ENCODE data around the gene STEAP2. TPM values are rescaled to one million over a fixed set of nuclear protein-coding genes. Genes with fewer than 3 reads are reported as not detected.

Gene STEAP2
- total and polyA plus RNA-seq, 7 donors: 1.4 to 32.1 (median 22.5) TPM

DNA sequence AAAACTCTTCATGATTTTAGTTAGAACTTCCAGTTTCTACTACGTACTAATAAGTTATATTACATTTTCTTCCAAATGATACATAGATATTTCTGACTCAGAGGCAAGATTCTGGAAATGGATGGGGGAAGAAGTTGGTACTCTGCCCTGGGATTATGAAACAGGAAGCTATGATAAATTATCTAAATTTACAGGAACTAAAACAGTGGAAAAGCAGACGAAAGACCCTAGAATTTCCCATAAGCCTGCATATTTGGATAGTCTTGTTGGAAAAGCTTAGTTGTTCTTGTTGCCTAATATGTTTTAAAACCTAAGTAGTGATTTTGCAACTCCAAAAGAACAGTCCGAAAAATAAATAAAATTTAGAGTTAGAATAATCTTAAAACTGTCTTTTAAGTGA is 55.3 kb downstream of the STEAP2 start:
- Histone ChIP-seq H3K4me1 (no peaks in the 10 kb centered on the region), H3K27me3 (no peaks in the 10 kb centered on the region), H3K4me3 (no peak overlapping the region), H3K9me3 (no peaks in the 10 kb centered on the region), H3K36me3 (peaks cover 0 to 2% (median 0%) of the 10 kb centered on the region in 4 donors), H3K27ac (peak overlapping the region in 3 of 4 donors; percentile 33 to 53 (median 36))
- DNase-seq: no peak
- intact Hi-C loops (cut with DNase I): no loop called here
- peak; percentile 25 to 73 (median 36) for TF ChIP-seq POLR2AphosphoS5 (IDR thresholded peaks at IDR 0.05)
- TF ChIP-seq POLR2A (IDR thresholded peaks at IDR 0.05): no peak
- TF ChIP-seq, protein P1, sequence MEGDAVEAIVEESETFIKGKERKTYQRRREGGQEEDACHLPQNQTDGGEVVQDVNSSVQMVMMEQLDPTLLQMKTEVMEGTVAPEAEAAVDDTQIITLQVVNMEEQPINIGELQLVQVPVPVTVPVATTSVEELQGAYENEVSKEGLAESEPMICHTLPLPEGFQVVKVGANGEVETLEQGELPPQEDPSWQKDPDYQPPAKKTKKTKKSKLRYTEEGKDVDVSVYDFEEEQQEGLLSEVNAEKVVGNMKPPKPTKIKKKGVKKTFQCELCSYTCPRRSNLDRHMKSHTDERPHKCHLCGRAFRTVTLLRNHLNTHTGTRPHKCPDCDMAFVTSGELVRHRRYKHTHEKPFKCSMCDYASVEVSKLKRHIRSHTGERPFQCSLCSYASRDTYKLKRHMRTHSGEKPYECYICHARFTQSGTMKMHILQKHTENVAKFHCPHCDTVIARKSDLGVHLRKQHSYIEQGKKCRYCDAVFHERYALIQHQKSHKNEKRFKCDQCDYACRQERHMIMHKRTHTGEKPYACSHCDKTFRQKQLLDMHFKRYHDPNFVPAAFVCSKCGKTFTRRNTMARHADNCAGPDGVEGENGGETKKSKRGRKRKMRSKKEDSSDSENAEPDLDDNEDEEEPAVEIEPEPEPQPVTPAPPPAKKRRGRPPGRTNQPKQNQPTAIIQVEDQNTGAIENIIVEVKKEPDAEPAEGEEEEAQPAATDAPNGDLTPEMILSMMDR (IDR thresholded peaks at IDR 0.05): no peak
- peak in 3 of 4 donors; percentile 4 to 51 (median 19) for TF ChIP-seq EP300 (IDR thresholded peaks at IDR 0.05)
- 69 to 80% methylated on average over 3 of the region's 3 CpGs for WGBS, 2 donors

DNA sequence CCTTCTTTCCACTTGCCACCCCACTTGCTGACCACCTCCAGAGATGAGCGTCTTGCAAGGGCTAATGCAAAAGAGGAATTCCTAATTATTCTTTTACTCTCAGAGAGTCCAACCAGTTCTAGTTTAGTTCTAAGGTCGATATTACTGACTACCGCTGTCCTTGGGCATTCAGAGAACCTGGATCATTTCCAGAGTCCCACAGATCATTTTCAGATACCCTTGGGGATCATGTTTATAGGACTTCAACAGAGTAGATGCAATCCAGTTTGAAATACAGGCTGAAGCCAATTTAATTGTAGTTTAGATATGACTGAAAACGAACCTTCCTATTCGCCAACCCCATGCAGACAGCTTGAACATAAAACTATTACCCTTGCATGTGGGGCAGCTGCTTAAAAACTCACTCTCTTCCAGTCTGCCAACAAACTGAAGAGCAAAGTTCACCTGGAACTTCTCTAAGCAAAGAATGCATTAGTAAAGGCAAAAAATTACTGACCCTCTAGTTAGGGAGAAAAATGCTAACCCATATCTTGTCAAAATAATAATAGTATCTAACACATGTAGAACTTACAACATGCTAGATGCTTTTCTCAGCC is 55.8 kb downstream of the STEAP2 start:
- intact Hi-C loops (cut with DNase I): no loop called here
- TF ChIP-seq, protein P1 (IDR thresholded peaks at IDR 0.05): no peak
- TF ChIP-seq POLR2AphosphoS5 (IDR thresholded peaks at IDR 0.05) (no peak), EP300 (IDR thresholded peaks at IDR 0.05) (no peak), POLR2A (IDR thresholded peaks at IDR 0.05) (no peak)
- H3K4me3 ChIP-seq: no peak overlapping the region
- no peaks in the 10 kb centered on the region for H3K9me3 ChIP-seq
- H3K4me1 ChIP-seq: no peaks in the 10 kb centered on the region
- peaks cover 0 to 4% (median 0%) of the 10 kb centered on the region in 4 donors for H3K36me3 ChIP-seq
- no peaks in the 10 kb centered on the region for H3K27me3 ChIP-seq
- WGBS, 2 donors: 33 to 78% methylated on average over 5 of the region's 5 CpGs
- H3K27ac ChIP-seq: peak overlapping the region in 3 of 4 donors; percentile 33 to 46 (median 36)
- DNase-seq: no peak

- no peak for DNase-seq
- peaks cover 0 to 4% (median 0%) of the 10 kb centered on the region in 4 donors for H3K36me3 ChIP-seq
- H3K27ac ChIP-seq: no peak overlapping the region
- H3K9me3 ChIP-seq: no peaks in the 10 kb centered on the region
- 8 to 74% methylated on average over 1 of the region's 1 CpG for WGBS, 2 donors
- intact Hi-C loops (cut with DNase I): no loop called here
- H3K27me3 ChIP-seq: no peaks in the 10 kb centered on the region
- H3K4me3 ChIP-seq: no peak overlapping the region
- TF ChIP-seq POLR2A (IDR thresholded peaks at IDR 0.05) (no peak), EP300 (IDR thresholded peaks at IDR 0.05) (no peak), POLR2AphosphoS5 (IDR thresholded peaks at IDR 0.05) (no peak)
- TF ChIP-seq, protein P1 (IDR thresholded peaks at IDR 0.05): no peak
- no peaks in the 10 kb centered on the region for H3K4me1 ChIP-seq
Observed at GRCh38 chr7:90269163-90269562, 57.6 kb downstream of the STEAP2 start.

DNA sequence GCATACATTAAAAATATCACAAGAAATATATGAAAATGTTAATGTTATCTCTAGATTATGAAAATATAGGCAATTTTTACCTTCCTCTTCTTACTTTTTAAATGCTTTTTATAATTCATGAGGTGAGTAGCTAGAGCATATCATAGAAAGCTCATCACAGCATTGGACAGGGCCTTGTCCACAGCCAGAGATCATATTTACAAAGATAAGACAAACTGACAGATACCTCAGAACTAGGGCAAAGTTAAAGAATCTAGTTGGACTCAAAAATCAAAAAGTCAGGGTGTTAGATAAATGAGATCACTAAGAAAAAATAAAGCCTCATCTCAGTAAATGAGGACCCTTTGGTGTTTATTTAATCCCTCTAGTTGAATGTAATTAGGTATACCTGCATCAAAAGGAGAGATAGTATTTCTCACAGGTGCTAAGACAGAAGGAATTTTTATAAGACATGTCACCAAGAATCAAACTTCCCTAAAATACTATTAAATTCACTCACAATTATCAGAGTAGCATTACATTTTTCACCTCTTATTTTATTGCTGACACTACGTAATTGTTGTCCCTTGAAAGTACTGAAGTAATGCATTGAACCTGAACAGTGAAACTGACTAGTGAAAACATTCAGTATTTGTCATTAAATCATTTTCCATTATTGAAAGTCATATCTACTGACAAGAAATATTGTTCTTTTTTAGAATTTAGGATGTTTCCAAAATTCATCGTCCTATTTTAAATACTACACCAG is 59.1 kb downstream of the STEAP2 start:
- WGBS, 2 donors: 96 to 98% methylated on average over 2 of the region's 2 CpGs
- Histone ChIP-seq H3K36me3 (peaks cover 0 to 4% (median 0%) of the 10 kb centered on the region in 4 donors), H3K9me3 (no peaks in the 10 kb centered on the region), H3K27me3 (no peaks in the 10 kb centered on the region), H3K4me3 (no peak overlapping the region), H3K27ac (peak overlapping the region in 1 of 4 donors; percentile 23), H3K4me1 (no peaks in the 10 kb centered on the region)
- intact Hi-C loops (cut with DNase I): no loop called here
- no peak for DNase-seq
- TF ChIP-seq POLR2AphosphoS5 (IDR thresholded peaks at IDR 0.05) (no peak), POLR2A (IDR thresholded peaks at IDR 0.05) (no peak), EP300 (IDR thresholded peaks at IDR 0.05) (no peak)
- TF ChIP-seq, protein P1 (IDR thresholded peaks at IDR 0.05): no peak

Data from sigmoid colon (tissue), 7 donors.